ENCODE results near the gene RAB5IF. TPM values are rescaled to one million over a fixed set of nuclear protein-coding genes. Genes with fewer than 3 reads are reported as not detected.
A peak's percentile ranks its signal among the peaks of the same experiment; 100 is the strongest.

The RAB5IF gene
- polyA plus RNA-seq, 6 donors from 2014 or later = 84.9 to 162 (median 111) TPM

- Mint-ChIP-seq H3K36me3 (no peaks in the 10 kb centered on the region), H3K27me3 (no peaks in the 10 kb centered on the region), H3K9me3 (no peaks in the 10 kb centered on the region), H3K27ac (peak overlapping the region in 4 of 6 donors; percentile 23 to 77 (median 65)), H3K4me3 (no peak overlapping the region), H3K4me1 (peaks cover 7 to 17% (median 10%) of the 10 kb centered on the region in 3 donors)
- ATAC-seq (ENCODE audit: low read depth in 2 of 2) = no peak
- DNase-seq = no peak
Observed at GRCh38 chr20:36644032-36644705, 38.6 kb downstream of the RAB5IF start.

- Mint-ChIP-seq H3K4me3 (no peak overlapping the region), H3K27ac (peak overlapping the region in 4 of 6 donors; percentile 23 to 77 (median 65)), H3K27me3 (no peaks in the 10 kb centered on the region), H3K9me3 (no peaks in the 10 kb centered on the region), H3K4me1 (peaks cover 7 to 17% (median 10%) of the 10 kb centered on the region in 3 donors), H3K36me3 (no peaks in the 10 kb centered on the region)
- ATAC-seq (ENCODE audit: low read depth in 2 of 2) (no peak), DNase-seq (no peak)
Observed at GRCh38 chr20:36644706-36645095, 39.1 kb downstream of the RAB5IF start.

GRCh38 chr20:36645353-36645752 is 39.8 kb downstream of the RAB5IF start:
- H3K4me3 Mint-ChIP-seq = no peak overlapping the region
- ATAC-seq (ENCODE audit: low read depth in 2 of 2) (no peak), DNase-seq (no peak)
- H3K27me3 Mint-ChIP-seq = no peaks in the 10 kb centered on the region
- peaks cover 7 to 17% (median 10%) of the 10 kb centered on the region in 3 donors for H3K4me1 Mint-ChIP-seq
- peak overlapping the region in 4 of 6 donors; percentile 18 to 77 (median 48) for H3K27ac Mint-ChIP-seq
- no peaks in the 10 kb centered on the region for H3K36me3 Mint-ChIP-seq
- no peaks in the 10 kb centered on the region for H3K9me3 Mint-ChIP-seq

DNA sequence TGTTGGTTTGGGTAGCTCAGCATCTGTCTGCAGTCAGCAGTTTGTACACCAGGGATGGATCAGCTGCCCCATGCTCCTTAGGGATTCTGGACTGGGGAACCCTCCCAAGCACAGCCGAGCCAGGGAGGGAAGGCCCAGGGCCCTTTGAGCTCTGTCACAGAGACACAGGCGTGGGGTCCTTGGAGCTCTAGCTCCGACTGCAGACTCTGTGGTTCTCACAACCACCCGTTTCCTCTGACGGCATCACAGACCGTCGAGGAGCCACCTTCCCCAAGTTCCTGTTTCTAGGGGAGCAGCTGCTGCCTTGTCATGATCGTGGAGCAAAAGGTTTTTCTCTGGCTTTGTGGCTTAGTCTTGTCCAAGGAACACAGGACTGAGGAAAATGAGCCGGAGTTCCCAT is 40.4 kb downstream of the RAB5IF start, which contains the start of gene SLA2:
TSS of gene SLA2 (minus strand) at position 199 of the 400 bp plus-strand sequence. CDS start 4,861 bp downstream, outside the sequence.
- peak; percentile 27 for DNase-seq
- Mint-ChIP-seq H3K27ac (peak within 1 kb of the TSS; percentile 18 to 92 (median 83)), H3K36me3 (no peaks in the 10 kb centered on the region), H3K4me3 (peak within 1 kb of the TSS in 2 of 8 donors; percentile 24 to 44), H3K9me3 (no peaks in the 10 kb centered on the region), H3K27me3 (no peaks in the 10 kb centered on the region), H3K4me1 (peaks cover 7 to 17% (median 10%) of the 10 kb centered on the region in 3 donors)
- ATAC-seq (ENCODE audit: low read depth in 2 of 2) = peak; percentile 98 to 99

- H3K4me3 Mint-ChIP-seq = no peak overlapping the region
Observed at GRCh38 chr20:36646678-36647077, 41.1 kb downstream of the RAB5IF start.

DNA sequence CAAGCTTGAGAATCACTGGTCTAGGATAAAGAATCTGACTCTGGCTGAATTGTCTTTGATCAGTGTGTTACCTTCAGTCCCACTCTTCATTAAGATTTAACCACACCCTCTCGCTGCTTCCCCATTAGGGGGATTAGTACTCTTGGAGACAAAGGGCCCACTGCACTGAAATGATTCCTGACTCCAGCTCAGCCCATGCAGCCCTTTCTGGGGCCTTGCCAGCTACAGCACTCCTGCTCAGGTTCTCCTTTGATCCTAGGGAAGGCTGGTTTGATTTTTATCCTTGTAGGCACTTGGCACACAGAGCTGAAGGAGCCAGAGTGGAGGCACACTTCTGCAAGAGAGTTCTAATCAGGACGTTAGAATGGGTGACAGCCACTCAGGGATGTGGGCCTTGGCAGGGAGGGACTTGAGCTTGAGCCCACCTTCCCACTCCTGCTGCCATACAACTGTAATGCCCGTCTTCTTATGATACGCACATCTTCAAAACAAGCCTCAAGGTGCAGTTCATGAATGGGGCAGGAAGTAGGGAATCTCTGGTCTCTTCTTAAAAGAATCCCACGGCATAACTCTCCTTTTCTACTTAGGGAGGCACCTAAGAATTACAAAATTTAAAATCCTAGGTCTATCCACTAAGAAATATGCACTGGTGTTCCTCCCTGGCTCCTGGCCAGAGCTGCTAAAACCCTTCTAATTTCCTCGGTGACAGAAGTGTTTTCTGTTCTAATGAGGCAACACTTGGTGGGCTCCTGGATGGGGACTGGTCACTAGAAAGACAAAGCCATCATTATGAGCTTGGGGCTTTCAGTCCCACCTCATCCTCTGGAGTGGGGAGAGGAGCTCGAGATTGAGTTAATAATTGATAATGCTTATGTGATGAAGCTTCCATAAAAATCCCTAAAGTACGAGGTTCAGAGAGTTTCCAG is 41.9 kb downstream of the RAB5IF start:
- H3K4me1 Mint-ChIP-seq = peaks cover 7 to 17% (median 10%) of the 10 kb centered on the region in 3 donors
- no peaks in the 10 kb centered on the region for H3K9me3 Mint-ChIP-seq
- H3K27me3 Mint-ChIP-seq = no peaks in the 10 kb centered on the region
- no peaks in the 10 kb centered on the region for H3K36me3 Mint-ChIP-seq
- ATAC-seq (ENCODE audit: low read depth in 2 of 2) = no peak
- peak overlapping the region in 3 of 6 donors; percentile 7 to 65 (median 62) for H3K27ac Mint-ChIP-seq
- H3K4me3 Mint-ChIP-seq = no peak overlapping the region
- DNase-seq = no peak

More at GRCh38 chr20:36646678-36647077, 41.1 kb downstream of the RAB5IF start:
- peak overlapping the region in 2 of 6 donors; percentile 7 to 91 for H3K27ac Mint-ChIP-seq
- no peak for ATAC-seq (ENCODE audit: low read depth in 2 of 2)
- H3K36me3 Mint-ChIP-seq = no peaks in the 10 kb centered on the region
- no peak for DNase-seq
- H3K27me3 Mint-ChIP-seq = no peaks in the 10 kb centered on the region
- no peaks in the 10 kb centered on the region for H3K9me3 Mint-ChIP-seq
- H3K4me1 Mint-ChIP-seq = peaks cover 7 to 17% (median 10%) of the 10 kb centered on the region in 3 donors

DNA sequence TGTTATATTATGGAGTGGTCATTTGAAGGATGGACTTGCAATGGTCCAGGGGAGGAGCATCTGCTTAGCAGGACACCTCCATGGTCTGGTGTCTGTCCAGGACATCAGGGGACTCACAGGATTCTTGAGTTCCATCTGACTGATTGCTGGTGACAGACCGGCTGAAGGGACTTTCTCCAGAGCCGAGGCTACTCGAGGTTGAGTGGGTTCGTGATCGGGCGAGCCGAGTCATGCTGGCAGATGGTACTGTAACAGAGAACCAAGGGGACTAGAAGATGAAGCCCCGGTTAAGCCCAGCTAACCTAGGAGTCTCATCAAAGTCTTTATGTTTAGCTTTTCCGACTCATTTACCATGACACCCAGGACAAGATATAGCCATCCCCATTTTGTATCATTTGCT is 47.9 kb downstream of the RAB5IF start:
- Mint-ChIP-seq H3K27ac (no peak overlapping the region), H3K9me3 (no peaks in the 10 kb centered on the region), H3K27me3 (no peaks in the 10 kb centered on the region), H3K4me3 (no peak overlapping the region), H3K4me1 (no peaks in the 10 kb centered on the region), H3K36me3 (peaks cover 9 to 10% of the 10 kb centered on the region in 2 donors)
- ATAC-seq (ENCODE audit: low read depth in 2 of 2) (no peak), DNase-seq (no peak)

DNA sequence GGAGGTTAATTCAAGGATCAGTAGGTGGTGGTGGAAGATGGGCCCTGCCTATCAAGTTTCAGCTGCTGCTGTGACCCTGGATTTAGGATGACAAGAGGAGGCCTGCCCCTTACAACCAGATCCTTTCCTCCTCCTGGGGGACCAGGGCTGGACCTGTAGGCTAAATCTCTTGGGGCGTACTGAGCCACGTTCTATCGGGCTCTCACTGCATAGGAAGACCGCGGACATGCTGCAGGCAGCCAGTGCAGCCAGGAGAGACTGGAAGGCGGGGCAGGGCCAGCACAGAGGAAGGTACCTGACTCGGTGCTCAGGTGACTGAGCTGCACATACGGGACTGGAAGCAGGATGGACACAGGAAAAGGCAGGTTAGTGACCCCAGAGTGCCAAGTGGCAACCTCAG is 48.9 kb downstream of the RAB5IF start:
- no peaks in the 10 kb centered on the region for H3K4me1 Mint-ChIP-seq
- H3K36me3 Mint-ChIP-seq = peaks cover 9 to 10% of the 10 kb centered on the region in 2 donors
- no peak overlapping the region for H3K27ac Mint-ChIP-seq
- ATAC-seq (ENCODE audit: low read depth in 2 of 2) (no peak), DNase-seq (no peak)
- no peak overlapping the region for H3K4me3 Mint-ChIP-seq
- H3K27me3 Mint-ChIP-seq = no peaks in the 10 kb centered on the region
- no peaks in the 10 kb centered on the region for H3K9me3 Mint-ChIP-seq

DNA sequence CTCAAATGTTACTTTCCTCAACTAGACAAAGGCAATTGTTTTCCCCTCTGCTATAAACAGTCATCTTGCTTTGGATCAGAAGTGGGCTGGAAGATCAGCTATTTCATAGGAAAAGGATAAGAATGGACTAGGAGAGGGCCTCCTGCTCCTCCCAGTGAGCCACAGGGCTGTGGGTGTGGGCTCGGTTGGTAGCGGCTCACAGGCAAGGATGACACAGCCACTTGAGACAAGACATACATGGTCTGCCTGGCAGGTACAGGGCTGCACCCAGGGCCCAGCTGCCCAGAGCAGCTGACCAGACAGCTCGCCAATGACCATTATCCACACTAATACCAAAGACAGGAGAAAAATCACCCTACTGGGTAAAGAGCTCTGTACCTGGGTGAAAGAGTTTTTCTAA is 49.4 kb downstream of the RAB5IF start:
- Mint-ChIP-seq H3K4me3 (no peak overlapping the region), H3K4me1 (no peaks in the 10 kb centered on the region), H3K27me3 (no peaks in the 10 kb centered on the region), H3K36me3 (peaks cover 9 to 10% of the 10 kb centered on the region in 2 donors), H3K9me3 (no peaks in the 10 kb centered on the region), H3K27ac (no peak overlapping the region)
- no peak for DNase-seq
- ATAC-seq (ENCODE audit: low read depth in 2 of 2) = no peak

- peak overlapping the region in 1 of 6 donors; percentile 90 for H3K27ac Mint-ChIP-seq
- peaks cover 9 to 19% of the 10 kb centered on the region in 2 donors for H3K36me3 Mint-ChIP-seq
Observed at GRCh38 chr20:36656733-36657132, 51.2 kb downstream of the RAB5IF start.

DNA sequence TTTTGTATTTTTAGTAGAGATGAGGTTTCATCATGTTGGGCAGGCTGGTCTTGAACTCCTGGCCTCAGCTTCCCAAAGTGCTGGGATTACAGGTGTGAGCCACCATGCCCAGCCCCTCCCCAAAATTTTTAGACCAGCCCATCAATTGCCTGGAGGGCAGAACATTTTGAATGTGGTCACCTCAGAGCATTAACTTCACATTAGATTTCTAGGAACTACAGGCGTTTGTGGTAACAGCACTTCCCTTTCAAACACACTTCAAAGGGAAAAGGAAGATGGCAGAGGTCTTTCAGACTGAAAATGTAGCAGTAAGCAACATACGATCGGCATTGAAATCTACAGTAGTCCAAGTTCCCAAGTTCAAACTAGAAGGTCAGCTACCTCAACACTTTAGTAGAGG is 52.7 kb downstream of the RAB5IF start:
- no peak overlapping the region for H3K4me3 Mint-ChIP-seq
- no peak for DNase-seq
- no peaks in the 10 kb centered on the region for H3K9me3 Mint-ChIP-seq

More at GRCh38 chr20:36656733-36657132, 51.2 kb downstream of the RAB5IF start:
- ATAC-seq (ENCODE audit: low read depth in 2 of 2) = no peak
- no peak for DNase-seq
- no peak overlapping the region for H3K4me3 Mint-ChIP-seq
- no peaks in the 10 kb centered on the region for H3K4me1 Mint-ChIP-seq
- H3K9me3 Mint-ChIP-seq = no peaks in the 10 kb centered on the region
- H3K27me3 Mint-ChIP-seq = no peaks in the 10 kb centered on the region

More for the DNA sequence above, 52.7 kb downstream of the RAB5IF start:
- H3K4me1 Mint-ChIP-seq = no peaks in the 10 kb centered on the region
- no peak for ATAC-seq (ENCODE audit: low read depth in 2 of 2)
- peak overlapping the region in 1 of 6 donors; percentile 29 for H3K27ac Mint-ChIP-seq
- H3K36me3 Mint-ChIP-seq = peaks cover 2 to 14% of the 10 kb centered on the region in 2 donors
- H3K27me3 Mint-ChIP-seq = no peaks in the 10 kb centered on the region
